ENCODE data around the gene TCF25.

Gene TCF25

DNA sequence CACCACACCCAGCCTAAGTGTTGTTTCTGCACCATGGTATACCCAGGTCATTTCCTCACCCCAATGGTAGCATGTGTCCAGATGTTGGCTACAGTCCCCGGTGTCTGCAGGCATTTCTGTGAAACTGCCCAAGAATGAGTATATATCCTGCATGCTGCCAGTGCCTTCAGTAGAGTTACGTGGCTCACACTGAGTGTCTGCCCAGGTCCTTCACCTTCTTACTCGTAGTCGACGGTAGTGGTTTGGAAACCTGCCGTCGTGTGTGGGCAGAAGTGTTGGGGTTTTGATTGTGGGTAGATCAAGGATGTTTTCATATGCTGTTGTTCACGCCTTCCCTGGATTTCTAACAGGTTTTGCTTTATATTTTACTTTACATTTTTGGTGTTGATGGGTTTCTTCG lies 16.8 kb downstream of the TCF25 start:
- TF ChIP-seq, protein P1, sequence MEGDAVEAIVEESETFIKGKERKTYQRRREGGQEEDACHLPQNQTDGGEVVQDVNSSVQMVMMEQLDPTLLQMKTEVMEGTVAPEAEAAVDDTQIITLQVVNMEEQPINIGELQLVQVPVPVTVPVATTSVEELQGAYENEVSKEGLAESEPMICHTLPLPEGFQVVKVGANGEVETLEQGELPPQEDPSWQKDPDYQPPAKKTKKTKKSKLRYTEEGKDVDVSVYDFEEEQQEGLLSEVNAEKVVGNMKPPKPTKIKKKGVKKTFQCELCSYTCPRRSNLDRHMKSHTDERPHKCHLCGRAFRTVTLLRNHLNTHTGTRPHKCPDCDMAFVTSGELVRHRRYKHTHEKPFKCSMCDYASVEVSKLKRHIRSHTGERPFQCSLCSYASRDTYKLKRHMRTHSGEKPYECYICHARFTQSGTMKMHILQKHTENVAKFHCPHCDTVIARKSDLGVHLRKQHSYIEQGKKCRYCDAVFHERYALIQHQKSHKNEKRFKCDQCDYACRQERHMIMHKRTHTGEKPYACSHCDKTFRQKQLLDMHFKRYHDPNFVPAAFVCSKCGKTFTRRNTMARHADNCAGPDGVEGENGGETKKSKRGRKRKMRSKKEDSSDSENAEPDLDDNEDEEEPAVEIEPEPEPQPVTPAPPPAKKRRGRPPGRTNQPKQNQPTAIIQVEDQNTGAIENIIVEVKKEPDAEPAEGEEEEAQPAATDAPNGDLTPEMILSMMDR (IDR thresholded peaks at IDR 0.05; ENCODE audit: low read depth, low read length) = no peak
- no peak overlapping the region for H3K4me3 ChIP-seq (ENCODE audit: low read depth, low read length)

DNA sequence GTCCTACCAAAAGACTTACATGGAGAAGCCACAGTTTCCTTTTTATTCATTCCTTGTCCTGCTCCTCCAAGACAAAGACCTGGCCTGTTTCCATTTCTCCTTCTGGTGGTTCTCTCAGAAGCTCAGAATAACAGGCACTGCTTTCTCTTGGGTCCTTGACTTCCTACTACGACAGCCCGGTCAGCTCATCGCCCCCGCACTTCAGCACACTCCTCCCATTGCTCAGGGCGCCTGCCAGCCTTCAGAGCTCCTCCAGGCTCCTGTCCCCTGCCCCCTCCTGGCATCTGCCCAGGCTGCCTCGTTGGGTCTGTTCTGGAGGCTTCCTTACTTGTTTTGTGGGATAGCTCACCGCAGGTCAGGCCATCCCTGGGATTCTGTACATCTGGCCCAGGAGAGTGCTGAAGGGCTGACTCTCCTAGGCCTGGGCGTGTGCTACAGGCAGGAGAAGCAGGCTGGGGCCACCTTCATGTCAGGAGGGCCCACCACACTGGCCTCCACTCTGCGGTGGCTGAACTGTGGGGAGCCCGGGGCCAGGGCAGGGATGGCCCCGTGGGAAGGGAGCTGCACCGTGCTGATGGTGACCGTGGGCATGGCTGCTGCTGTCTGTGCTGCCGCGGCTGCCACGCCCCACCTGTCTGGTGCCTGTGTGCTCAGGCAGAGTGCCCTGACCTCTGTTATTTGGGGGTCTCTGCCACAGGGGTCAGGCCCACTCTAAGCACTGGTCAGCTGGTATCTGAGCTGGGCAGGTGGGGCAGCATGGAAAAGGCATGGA lies 17.7 kb downstream of the TCF25 start:
- no peak overlapping the region for H3K4me3 ChIP-seq (ENCODE audit: low read depth, low read length)
- TF ChIP-seq, protein P1 (IDR thresholded peaks at IDR 0.05; ENCODE audit: low read depth, low read length) = no peak

DNA sequence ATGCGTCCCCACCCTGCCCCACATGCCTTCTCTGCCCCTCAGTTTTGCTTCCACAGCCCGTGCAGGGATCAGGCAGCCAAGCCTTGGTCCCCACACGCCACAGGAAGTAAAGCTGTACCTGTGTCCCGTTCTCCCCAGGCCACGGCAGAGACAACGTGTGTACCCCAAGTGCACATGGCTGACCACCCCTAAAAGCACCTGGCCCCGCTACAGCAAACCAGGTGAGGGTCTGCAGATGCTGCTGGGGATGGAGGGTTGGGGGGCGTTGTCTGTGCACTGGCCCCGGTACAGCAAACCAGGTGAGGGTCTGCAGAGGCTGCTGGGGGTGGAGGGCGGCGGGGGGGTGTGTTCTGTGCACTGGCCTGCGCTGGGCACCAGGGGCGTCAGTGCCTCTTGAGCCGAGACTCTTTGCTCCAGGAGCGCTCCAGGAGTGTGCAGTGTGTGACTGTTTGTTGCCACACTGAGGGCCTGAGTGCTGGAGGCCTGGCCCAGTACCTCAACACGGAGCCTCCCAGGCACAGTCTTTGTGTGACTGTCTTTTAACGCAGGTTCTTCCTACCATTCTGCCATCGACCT lies 18.8 kb downstream of the TCF25 start:
- TF ChIP-seq, protein P1 (IDR thresholded peaks at IDR 0.05; ENCODE audit: low read depth, low read length) = no peak
- H3K4me3 ChIP-seq (ENCODE audit: low read depth, low read length) = no peak overlapping the region

DNA sequence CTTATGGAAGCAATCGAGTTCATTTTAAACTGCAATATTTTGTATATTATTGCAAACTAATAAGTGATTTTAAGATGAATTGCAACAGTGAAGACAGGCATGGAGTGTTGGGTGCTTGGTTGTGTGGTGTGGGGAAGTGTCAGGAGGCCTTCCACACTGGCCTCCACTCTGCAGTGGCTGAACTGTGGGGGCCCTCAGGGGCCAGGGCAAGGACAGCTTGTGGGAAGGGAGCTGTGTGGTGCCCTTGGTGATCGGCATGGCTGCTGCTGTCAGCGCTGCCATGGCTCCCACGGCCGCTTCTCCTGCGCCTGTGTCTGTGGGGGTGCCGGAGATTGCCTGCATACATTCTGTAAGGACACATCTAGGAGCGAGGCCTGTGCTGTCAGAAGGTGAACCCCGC lies 19.2 kb downstream of the TCF25 start:
- no peak overlapping the region for H3K4me3 ChIP-seq (ENCODE audit: low read depth, low read length)
- TF ChIP-seq, protein P1 (IDR thresholded peaks at IDR 0.05; ENCODE audit: low read depth, low read length) = no peak

DNA sequence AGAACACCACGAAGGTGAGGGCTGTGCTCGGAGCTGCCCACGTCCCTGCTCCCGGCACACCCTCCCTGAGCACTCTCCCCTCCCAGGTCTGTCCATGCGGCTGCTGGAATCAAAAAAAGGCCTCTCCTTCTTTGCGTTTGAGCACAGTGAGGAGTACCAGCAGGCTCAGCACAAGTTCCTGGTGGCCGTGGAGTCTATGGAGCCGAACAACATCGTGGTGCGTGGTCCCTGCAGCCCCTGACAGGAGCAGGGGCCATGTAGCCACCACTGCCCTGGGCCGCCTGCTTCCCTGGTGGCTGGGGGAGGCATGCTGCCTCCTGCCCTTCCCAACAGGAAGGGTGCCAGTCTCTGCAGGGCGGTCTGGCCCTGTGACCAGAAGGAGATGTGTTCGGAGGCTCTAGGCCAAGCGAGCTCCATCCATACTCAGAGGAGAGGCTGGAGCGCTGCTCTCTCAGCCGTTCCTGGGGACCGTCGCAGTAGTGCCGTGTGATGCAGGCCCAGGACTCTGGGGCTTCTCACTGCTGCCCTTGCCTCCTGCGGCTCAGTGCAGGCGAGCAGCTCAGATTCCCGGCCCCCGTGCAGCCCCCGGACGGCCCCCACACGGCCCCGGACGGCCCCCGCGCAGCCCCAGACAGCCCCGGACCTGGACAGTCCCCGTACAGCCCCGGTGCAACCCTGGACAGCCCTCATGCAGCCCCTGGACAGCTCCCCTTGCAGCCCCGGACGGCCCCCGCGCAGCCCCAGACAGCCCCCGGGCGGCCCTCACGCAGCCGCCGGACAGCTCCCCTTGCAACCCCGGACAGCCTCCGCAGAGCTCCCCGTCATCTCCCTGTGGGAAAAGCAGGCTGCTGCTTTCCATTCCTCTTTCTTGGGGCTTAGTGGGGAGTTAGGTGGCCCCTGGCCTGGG lies 20.5 kb downstream of the TCF25 start:
- no peak overlapping the region for H3K4me3 ChIP-seq (ENCODE audit: low read depth, low read length)
- TF ChIP-seq, protein P1 (IDR thresholded peaks at IDR 0.05; ENCODE audit: low read depth, low read length) = no peak

DNA sequence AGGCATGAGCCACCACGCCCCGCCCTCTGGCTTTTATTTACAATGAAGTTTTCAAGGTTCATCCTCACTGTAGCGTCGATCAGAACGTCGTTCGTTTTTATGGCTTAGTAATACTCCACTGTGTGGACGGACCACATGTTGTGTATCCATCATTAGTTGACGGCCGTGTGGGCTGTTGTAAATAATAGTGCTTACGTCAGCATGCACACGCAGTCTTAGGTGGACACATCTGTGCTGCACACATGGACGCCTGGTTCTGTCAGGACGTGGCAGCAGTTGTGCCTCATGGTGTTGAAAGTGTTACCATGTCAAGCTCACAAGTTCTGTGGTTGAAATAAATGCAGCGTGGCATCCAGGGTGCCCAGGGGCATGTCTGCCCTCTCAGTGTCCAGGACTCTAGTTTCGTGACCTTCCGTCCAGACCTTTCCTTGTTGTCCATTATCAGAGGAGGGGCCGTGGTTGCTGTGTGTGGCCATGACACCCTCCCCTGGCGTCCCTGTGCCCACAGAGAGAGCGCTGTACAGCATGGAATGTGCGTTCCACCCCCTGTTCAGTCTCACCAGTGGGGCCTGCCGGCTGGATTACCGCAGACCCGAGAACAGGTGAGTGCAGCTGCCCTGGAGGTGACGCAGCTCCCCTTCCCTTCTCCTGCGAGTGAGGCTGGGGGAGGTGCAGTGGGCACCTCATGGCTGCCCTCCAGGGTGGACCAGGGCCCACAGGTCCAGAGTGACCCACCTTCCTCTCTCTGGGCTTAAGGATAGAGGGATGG lies 22.3 kb downstream of the TCF25 start:
- TF ChIP-seq, protein P1 (IDR thresholded peaks at IDR 0.05; ENCODE audit: low read depth, low read length) = no peak
- no peak overlapping the region for H3K4me3 ChIP-seq (ENCODE audit: low read depth, low read length)
